HK-2 (cell line): ENCODE measurements around the gene PAQR7.

ENCODE experiments used
- DNase-seq: peaks from one replicate; pipeline ENCODE4 v3.0.0-alpha.2; 2018; ENCODE audit not compliant: unreplicated experiment

PAQR7 gene, protein sequence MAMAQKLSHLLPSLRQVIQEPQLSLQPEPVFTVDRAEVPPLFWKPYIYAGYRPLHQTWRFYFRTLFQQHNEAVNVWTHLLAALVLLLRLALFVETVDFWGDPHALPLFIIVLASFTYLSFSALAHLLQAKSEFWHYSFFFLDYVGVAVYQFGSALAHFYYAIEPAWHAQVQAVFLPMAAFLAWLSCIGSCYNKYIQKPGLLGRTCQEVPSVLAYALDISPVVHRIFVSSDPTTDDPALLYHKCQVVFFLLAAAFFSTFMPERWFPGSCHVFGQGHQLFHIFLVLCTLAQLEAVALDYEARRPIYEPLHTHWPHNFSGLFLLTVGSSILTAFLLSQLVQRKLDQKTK

DNA sequence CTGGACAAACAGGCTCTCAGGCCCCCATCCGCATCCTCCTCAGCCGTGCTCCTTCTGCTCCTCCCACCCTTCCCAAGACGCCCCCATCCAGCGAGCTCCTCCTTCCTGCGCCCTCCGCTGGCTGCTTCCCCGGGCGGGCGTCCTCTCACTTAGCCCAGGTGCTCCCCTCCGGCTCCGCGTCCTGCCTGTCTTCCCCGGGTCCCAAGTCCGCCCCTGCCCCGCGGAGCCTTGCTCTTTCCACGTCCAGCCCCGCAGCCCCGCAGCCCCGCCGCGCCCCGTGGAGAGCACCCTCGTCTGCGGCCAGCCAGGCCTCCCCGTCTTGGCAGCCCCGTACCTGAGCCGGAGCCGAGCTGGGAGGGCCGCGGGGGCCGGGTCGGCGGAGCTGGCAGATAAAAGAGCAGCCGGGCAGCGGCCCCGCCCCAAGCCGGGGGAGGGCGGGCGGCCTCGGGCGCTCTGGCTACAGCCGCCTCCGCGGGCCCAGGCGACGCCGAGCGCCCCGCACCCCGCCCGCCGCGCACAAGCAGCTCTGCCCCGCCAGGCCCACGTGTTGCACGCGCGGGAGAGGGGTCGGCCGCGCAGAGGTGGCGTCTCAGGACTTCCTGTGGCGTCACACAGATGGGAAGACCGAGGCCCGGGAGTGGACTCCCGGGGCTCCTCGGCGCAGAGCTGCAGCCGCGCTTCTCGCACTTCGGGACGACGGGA is at the start of gene PAQR7:
Gene PAQR7, minus strand, starts transcription at position 555 of the 702 bp plus-strand sequence. CDS start 11,869 bp downstream, outside the sequence.
- peak; percentile 60 for DNase-seq

DNA sequence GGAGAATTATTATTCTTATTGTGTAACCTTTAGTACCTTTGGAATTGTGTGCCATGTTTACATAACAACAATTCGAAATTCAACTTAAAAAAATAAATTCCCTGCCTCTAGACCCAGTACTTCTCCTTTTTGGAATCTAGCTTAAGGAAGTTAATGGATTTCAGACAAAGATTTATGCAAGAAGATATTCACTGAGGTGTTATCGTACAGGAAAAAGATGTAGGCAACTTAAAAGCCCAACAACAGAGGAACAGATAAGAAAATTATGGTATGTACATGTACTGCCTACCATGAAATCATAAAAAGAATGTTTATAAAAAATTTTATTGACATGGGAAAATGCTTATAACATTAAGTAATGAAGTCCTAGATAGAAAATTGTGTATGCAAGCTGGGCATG is 48.9 kb upstream of the PAQR7 start:
- no peak for DNase-seq

DNA sequence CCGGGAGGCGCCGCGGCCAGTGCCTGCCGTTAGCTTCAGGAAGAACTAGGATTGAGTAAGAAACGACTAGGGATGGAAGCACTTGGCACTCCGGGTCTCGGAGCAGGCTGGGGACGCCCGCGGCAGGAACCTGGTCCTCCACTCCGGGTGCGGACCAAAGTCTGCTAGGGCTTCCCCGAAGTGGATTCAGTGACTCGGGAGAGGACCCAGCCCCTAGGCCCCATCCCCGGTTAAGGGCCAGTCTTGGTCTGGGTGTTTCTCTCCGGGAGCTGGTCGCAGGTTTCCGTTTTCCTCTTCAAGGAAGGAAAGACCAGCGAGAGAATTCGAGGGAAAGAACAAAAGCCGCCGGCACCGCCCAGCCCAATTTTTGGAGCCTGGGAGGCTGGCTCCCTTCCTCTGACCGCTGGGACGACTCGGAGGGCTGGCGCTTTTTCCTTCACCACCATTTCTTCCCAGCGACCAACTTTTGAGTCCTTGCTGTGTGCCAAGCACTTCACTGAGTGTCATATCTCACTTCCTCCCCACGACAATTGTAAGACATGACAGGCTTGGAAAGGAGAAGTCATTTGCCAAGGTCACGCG is 47.6 kb upstream of the PAQR7 start:
- DNase-seq: peak; percentile 32

DNA sequence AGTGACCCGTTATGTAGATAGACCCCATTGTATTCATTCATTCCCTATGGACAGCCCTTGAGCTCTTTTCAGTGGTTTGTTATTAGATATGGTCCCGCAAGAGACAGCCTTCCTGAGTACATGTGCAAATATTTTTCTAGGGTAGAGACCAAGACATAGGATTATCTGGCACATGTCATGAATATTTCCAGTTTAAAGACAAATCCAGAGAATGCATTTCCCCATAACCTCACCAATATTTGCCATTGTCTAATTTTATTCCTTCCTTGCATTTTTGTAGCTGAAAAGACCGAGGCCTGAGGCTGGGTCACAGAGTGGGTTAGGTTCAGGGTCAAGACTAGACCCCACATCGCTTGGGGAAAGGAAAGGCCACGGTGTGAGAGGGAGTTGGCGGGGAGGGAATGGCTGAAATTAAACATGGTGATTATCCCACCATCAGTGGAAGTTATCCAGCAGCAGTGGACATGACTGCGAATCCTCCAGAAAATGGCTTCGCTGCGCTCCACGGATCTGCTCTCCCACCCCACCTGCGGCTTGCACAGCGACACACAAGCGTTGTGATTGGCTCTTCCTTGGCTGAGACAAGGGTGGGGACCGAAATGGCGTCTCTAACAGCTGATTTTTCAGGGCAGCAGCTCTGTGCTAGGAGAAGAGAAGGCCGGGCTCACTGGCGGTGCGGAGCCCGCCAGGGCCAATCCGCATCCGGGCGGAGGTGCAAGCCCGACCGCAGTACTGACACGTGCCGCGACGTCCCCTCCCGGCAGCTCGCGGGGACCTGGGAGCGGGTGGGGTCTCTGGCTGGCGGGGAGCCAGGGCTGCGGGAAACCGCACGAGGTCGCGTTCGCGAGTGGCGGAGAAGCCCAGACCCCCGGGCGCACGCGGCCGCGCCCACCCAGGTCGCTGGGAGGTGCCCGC is 46.8 kb upstream of the PAQR7 start:
- DNase-seq: no peak

DNA sequence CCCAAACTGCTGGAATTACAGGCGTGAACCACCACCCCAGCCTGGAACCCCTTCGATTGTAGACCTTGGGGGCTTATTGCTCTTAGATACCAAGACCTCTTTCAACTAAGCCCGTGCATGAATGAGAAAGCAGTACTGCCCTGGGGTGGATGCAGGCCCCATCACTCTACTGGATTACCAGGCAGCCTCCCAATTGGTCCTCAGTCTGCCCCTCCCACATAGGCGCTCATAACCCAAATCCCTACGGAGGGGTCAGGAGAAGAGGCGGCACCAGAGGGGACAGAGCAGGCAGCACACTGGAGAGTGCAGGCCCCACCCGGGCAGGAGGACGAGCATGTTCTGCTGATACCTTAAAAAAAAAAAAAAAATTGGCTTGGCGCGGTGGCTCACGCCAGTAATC is 43.1 kb upstream of the PAQR7 start:
- no peak for DNase-seq

DNA sequence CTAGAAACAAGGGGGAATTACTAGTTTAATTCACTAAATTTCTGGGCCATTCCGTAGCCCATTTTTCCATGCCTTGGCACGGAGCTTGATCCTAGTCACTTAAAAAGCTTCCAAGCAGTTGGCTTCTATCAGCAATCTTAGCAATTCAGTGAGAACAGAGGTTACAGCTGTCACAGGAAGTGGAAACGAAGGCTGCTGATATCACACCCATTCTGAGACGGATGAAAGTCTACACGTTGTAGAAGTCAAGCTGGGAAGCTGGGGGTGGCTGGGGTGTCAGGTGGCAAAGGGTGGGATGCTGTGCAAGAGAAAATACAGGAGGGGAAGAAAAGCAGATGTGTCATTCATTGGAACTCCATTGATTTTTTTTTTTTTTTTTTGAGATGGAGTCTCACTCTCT is 42.5 kb upstream of the PAQR7 start:
- DNase-seq: no peak

DNA sequence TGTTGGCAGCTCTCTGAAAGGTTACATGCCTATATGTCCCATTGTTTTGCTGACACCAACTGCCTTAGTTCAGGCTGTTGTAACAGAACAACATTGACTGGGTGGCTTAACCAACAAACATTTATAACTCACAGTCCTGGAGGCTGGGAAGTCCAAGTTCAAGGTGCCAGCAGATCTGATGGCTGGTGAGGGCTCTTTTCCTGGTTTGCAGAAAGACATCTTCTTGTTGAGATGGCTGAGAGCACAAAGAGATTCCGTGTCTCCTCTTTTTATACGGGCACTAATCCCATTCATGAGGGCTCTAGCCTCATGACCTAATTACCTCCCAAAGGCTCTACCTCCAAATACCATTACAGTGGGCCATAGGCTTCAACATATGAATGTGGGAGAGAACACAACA is 41.0 kb upstream of the PAQR7 start:
- DNase-seq: no peak

DNA sequence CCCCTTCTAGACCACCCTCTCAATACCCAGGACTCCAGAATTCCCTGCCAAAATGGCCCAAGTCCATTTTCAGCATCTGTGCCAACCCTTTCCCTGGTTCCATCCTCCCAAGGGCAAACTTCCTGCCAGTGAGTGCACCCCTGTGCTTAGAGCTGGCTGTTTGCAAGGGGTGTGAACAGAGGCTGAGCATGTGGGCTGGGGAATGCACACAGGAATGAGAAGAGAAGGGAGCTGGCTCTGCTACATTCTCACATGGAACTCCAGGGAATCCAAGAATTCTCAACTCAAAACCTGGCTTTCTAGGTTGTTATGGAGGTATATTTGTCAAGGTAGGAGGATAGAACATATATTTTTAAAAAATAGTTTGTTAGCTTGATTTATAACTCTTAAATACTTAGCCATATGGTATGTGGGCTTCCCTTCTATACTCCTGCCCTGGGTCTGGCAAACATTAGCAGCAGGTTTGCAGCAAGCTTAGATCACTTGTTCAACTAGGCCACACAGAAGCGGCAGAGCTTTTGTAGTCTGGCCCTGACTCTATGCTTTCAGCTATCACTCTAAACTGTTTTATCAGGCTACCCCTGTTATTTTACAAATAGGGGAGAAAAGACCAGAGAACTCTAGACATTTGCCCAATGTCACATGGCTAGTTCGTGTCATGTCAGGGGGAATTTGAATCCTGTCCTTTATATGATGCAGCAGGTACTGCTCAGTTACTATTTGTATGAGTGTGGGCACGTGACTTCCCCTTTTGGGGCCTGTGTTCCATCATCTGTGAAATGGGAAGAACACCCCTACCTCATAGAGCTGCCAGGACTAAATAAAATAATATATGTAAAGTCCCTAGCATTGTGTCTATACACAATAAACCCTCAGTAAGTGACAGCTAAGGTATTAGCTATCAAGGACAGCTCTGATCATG is 38.8 kb upstream of the PAQR7 start:
- no peak for DNase-seq

DNA sequence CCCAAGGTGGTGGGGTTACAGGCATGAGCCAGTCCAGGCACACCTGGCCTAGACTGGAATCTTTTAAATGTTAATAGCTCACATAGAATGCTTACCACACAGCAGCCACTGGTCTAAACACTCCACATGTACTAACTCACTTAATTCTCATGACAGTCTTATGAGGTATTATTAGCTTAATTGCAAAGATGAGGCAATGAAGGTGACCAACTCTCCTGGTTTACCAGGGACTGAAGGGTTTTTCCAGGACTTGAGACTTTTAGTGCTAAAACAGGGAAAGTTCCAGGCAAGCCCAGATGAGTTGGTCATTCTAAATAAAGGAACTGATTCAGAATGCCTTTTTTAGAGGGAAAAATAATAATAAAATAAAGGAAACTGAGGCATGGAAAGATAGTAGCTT is 37.7 kb upstream of the PAQR7 start:
- DNase-seq: no peak

DNA sequence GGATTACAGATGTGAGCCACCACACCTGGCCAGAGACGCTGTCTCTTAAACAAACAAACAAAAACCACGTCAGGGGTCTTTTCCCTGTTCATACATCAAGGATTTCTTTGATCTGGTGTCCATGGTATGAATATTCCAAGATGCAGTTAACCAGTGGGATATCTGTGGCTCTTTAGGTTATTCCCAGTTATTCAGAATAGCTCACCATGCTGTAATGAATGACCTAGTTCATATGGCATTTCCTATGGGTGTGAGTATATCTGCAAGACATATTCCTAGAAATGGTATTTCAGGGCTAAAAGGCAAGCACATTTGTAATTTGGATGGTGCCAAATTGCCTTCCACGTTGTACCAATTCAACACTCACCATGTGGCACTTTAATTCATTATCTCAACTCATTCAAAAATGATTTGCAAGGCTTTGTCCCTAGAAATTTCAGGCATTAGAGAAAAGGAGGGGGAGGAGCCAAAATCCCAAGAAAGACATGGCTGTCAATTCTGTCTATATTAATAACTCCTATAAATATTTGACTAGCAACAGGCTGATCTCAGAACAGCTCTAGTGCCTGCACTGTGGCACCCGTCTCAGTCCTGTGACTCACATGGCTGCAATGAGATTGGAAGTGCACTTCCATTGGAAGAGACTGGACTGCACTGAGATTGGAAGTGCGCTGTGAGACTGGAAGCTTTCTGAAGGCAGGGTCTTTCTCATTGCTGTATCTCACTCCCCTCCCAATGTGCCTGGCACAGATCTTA is 36.7 kb upstream of the PAQR7 start:
- DNase-seq: no peak

DNA sequence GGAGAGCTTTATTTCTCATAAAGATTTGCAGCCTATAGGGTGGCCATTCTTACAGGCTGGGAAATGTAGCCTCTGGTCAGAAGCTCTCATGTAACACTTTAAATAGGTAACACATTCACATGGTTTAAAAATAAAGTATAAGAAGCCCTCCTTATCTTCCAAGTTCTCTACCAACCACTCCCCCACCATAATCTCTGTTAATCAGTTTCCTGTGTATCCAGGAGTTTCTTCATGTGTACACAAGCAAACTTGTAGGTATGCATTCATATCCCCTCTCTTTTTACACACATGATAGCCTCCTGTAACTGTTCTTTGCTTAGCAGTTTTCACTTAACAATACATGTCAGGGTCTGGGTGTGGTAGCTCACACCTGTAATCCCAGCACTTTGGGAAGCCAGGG is 35.7 kb upstream of the PAQR7 start:
- no peak for DNase-seq

DNA sequence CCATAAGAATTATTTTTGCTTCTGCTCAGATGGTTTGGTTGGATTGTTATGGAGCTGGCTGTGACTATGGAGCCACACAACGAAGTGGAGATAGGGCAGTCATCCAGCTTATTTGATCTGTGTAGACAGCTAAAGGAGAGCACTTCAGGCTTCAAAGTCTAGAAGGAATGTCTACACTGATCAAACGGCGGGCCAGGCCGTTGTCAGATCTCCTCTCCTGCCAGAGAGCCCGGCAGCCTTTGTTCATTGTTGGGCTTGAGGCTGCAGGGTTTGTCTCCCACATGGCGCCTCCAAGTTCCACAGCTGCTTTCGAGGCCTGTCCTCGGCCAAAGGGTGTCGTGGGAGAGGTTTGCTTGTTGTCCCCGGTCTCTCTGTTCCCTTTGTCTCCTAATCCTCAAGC is 33.5 kb upstream of the PAQR7 start:
- DNase-seq: no peak

DNA sequence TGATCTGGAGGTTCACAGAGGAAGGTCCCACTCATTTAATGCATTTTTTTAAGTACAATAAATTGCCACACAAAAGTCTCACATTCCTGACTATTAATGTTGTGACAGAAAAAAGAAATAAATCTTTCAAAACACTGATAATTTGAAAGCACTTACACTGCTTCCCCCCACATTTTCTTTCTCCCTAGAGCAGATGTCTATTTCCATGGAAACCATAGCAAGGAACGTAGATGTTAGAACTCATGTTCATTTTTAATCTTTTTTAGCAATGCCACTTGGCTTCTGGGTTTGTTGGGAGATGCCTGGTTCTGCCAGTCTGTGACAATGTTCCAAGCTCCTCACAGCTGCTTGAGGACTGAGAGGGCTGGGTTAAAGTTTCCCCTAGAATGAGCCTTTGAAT is 32.7 kb upstream of the PAQR7 start:
- no peak for DNase-seq

DNA sequence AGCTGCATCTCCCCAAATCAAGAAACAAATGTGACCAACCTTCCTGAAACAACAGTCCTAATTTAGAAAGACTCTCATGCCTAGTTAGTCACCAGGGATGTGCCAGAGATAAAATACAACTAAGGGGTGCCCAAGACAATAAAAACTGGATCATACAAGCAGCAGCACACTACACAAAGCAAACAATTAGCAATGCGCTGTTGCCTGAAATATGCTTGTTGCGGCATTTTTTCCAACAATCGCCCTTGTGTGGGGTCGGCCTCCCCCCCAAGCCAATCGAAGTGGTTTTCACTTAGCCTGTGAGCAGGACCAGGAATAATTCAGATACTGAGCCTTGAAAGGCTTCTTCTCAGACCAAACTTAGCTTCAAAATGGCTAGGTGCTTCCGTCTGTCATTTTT is 32.1 kb upstream of the PAQR7 start:
- DNase-seq: no peak

DNA sequence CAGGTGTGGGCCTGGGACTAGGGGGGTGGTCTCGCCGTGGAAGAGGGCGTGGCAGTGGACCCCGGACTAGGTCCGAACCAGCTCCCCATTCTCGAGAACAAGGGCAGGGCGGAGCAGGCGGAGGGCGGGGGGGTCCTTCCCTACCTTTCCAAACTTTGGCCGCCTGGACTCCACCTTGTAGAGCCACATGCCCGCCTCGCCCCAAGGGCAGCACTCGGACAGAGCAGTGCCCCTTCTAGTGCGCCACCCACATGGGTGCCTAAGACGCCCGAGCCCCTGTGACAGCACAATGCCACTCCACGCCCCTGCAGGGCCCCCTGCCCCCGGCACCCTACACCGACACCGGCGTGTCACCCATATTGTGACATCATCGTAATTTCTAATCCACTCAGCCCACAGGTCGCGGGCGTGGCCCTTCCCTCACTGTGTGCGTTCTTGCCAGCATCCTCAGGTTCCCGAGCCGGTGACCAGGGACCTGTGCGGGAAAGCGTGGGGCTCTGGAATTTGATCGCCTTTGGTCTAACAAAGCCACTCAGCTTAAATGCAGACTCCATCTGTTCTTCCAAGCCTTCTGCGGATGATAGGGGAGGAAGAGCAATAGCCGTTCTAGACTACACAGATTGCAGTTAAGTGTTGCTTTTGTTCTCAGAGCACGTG is 31.3 kb upstream of the PAQR7 start:
- no peak for DNase-seq

DNA sequence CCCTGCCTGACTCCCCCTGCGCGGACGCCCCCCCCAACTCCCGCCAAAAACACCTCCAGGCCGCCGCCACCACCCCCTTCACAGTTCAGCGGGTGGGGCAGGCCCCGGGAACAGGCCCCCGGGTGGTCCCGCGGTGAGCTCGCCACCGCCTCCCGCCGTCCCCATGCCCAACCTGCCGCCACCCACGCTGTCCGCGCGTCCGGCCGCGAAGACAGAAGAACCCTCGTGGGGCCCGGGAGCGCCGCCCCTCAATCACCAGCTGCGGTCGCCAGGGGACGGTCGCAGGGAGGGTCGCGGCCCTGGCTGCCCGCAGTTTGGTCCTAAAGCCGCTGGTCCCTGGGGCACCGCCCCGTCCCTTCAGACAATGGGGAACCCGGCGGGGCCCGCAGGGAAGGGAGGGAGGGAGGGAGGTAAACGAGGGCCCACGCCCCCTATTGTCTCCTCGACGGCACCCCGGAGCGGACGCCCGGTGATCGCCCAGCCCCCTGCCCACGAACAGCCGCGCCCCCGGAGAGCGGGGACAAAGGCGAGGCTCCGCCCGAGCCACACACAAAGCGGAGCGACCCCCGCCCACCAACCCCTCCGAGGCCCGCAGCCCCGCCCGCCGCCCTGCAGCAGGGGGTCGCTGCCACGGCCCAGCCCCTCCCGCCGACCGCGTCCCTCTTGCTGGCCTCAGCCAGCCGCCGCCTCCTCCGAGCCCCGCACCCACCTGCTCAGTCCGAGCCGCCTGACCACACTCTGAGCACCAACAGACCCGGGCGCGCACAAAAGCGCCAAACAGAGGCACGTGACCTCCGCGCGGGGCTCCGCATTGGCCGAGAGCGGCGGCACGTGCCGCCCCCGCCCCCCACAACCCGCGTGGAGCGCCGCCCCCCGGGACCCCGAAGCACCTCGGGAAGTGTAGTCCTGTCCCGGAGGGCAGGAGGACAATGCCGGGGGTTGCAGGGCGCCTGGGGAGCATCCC is 30.5 kb upstream of the PAQR7 start, which contains the start of gene STMN1:
Gene STMN1, minus strand, starts transcription at position 740 of the 964 bp plus-strand sequence. CDS start 1,743 bp downstream, outside the sequence.
- DNase-seq: peak; percentile 93

DNA sequence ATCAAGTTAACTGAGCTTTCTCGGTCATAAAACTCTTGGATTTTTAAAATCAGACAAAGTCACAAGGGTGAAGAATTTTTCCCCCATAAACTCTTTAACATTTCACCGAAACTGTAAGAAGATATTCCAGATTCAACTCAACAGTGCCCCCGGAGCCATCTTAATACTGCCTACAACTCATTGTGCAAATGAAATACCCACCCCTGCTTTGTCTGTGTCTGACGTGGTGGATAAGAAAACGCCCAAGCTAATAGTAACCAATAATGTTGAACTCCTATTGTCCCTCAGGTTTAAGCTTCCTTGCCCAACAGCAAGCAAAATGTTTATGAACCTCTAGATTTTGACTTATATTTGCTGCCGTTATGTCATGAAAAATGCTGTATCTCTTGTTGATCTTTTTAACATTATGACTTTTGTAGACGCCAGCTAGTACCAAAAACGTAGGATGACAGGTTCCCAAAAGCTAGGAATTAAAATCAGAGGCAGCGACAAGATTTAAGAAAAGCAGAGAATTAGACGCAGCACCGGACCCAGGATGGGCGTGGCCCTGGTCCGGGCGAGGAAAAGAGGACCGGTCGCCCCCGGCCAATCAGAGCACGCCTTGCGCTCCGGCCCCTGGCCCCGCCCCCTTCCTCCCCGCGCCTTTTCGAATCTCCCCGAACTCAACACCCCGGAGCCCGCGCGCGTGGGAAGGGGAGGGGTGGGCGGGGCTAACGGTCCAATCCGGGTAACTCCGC is 29.6 kb upstream of the PAQR7 start:
- peak; percentile 96 for DNase-seq

DNA sequence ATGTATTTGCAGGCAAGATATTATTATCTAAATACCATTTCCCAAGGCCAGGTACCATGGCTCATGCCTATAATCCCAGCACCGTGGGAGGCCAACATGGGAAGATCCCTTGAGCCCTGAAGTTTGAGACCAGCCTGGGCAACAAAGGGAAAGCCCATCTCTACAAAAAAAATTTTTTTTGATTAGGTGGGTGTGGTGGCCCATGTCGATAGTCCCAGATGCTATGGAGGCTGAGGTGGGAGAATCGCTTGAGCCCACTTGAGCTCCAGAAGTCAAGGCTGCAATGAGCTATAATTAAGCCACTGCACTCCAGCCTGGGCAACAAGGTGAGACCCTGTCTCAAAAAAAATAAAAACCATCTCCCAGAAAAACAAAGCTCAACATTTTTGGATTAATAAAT is 28.5 kb upstream of the PAQR7 start:
- DNase-seq: no peak
